Ramos (cell line): Measurements from ENCODE around the gene NUDT22.

Experiments
- in situ Hi-C: fragments of 300-500 bp; cut with MboI; formaldehyde crosslinking; loops from one replicate; pipeline ENCODE4 v1.14.3; 2022; ENCODE audit warnings: low sequenced_read_pairs; ENCODE audit not compliant: unreplicated experiment

The NUDT22 gene

GRCh38 chr11:64250415-64251015, 24.4 kb downstream of the NUDT22 start:
- in situ Hi-C loops, result no loop called here

DNA sequence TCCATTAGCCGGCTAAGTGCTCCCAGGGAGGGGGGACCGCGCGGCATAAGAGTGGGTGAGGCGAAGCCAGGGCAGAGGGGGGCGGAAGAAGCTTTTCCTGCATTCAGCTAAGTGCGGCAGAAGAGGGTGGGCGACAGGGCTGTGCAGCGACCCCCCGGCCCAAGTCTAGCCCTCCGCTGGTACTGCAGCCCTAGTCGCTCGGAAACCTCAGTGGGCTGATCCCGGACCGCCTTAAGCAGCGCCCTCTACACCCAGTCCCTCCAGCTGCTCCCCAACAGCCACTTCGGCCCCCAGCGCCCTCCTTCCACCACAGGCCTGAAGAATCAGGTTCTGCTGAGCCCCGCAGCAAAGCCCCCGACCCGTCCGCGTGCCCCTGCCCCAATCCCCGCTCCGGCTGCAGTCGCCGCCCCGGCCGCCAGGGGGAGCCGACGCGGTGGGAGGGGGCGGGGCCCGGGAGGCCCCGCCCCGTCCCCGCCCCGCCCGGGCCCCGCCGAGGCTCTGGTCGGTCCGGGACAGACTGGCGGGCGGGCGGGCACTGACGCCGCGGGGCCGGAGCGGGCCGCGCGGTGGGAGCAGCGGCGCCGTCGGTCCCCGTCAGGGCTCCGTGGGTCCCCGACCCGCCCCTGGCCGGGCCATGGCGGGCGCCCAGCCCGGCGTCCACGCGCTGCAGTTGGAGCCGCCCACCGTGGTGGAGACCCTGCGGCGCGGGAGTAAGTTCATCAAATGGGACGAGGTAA, 25.1 kb downstream of the NUDT22 start, which contains the start of gene PLCB3:
Gene PLCB3 (plus strand): TSS at position 515 of the 737 bp plus-strand sequence. CDS start 120 bp downstream, at position 635.
- in situ Hi-C loops, result no loop called here

DNA sequence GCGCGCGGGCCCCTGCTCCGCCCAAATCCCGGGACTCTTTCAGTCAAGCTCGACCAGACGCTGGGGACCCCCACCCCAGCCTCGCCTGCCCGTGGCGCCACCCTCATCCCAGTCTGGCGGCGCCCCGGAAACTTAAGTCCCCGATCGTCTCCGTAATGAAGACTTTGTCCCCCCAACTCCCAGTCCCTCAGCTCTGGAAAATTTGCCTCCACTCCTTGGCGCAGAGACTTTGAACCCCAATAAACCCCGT, 25.6 kb downstream of the NUDT22 start:
- in situ Hi-C loops, result no loop called here

- in situ Hi-C loops, result no loop called here
Measured at GRCh38 chr11:64252003-64252872, 26.2 kb downstream of the NUDT22 start.

DNA sequence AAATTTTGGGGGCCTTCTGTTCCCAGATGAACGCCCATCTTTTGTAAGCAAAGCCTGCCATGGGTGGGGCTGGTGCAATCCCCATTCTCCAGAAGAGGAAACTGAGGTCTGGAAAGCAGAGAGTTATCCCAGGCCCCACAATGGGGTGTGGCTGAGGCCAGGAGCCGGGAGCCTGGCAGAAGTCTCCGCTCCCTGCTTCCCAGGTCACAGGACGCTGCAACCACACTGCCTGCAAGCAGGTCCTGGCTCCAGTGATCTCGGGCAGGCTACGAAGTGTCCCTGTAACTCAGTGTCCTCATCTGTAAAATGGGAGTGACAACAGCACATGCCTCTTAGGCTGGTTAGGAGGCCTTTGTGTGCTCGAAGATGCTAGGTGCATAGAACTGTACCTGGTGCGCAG, 27.0 kb downstream of the NUDT22 start:
- in situ Hi-C loops, result no loop called here

GRCh38 chr11:64253481-64253880, 27.4 kb downstream of the NUDT22 start:
- in situ Hi-C loops, result no loop called here

DNA sequence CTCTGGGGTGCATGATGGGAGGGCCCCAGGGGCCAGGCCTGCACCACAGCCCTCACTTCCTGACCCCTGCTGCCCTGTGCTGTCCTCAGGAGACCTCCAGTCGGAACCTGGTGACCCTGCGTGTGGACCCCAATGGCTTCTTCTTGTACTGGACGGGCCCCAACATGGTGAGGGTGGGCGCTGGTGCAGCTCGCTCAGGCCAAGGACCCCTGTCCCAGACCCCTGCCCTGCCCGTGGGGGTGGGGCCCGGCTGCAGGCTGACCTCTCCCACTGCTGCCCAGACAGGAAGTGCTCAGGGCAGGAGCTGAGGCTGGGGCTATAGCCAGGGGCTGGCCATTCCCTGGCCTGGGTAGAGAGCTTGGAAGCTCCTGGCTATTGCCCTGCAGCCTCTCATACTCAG, 28.3 kb downstream of the NUDT22 start:
- in situ Hi-C loops, result no loop called here

DNA sequence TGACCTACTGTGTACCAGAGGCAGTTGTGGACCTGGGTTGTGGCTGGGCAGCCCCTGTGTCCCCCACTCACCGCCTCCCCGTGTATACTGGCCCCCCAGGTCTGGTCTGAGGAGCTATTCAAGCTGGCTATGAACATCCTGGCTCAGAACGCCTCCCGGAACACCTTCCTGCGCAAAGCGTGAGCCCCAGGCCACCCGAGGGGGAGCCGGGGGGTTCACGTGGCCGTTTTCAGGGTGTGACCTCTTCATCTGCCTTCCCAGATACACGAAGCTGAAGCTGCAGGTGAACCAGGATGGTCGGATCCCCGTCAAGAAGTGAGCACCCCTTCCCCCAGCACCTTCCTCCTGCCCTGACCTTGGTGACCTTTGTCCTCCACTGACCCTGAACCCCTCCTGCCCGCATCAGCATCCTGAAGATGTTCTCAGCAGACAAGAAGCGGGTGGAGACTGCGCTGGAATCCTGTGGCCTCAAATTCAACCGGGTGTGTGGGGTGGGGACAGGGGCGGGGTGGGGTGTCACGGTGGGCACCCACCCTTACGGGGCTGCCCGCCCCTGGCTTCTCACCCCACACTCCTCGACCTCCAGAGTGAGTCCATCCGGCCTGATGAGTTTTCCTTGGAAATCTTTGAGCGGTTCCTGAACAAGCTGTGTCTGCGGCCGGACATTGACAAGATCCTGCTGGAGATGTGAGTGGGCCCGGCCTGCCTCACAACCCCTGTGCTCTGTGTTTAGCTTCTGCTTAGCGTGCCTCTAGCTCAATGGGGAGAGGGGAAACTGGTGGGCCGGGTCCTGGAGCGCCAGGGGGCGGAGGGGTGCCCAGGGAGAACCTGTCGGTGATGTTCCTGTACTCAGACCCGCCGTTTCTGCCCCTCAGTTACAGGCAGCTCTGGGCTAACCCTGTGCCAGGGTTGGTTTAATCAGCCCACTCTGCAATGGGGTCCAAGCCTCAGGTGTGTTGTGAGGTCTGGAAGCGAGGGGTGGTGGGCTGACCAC, 29.4 kb downstream of the NUDT22 start:
- in situ Hi-C loops, result no loop called here

- in situ Hi-C loops, result no loop called here
Measured at GRCh38 chr11:64256300-64256699, 30.2 kb downstream of the NUDT22 start.

GRCh38 chr11:64258356-64258755, 32.3 kb downstream of the NUDT22 start:
- in situ Hi-C loops, result no loop called here

DNA sequence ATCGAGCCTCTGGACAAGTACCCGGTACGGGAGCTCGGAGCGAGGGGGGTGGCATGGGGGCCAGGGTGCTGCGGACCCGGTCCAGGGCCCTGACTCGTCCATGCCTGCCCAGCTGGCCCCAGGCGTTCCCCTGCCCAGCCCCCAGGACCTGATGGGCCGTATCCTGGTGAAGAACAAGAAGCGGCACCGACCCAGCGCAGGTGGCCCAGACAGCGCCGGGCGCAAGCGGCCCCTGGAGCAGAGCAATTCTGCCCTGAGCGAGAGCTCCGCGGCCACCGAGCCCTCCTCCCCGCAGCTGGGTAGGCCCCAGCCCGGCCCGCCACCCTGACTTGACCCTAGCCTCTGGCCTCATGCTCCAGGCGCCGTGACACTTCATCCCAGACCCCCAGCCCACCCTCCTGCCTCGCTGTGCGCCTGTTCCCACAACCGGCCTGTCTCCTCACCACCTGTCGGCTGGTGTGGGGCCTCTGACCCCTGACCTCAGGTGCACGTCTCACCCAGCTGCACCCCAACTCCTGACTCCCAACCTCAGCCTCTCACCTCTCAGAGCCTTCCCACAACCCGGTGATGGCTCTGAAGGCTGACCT, 33.0 kb downstream of the NUDT22 start:
- in situ Hi-C loops, result no loop called here

DNA sequence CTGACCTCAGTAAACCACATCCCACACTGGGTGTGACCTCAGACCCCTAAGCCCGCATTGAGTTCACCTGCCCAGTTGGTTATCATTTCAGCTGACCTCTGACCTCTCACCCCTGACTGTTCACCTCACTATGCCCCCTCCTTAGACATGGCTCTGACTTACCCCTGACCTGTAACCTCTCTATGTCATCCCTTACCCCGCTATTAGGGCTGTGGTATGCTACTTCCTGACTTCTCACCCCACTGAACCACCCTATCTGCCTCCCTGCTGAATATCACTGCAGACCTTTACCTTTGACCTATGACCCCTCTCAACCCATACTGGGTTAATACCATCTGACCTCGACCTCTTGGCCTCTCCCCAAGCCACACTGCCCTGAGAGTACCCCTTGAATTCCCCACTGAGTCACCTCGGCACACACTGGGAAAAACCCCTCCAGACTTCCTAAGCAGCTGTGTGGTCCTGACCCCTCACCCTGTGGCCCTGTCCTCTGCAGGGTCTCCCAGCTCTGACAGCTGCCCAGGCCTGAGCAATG, 33.5 kb downstream of the NUDT22 start:
- in situ Hi-C loops, result no loop called here

- in situ Hi-C loops, result no loop called here
Measured at GRCh38 chr11:64260147-64260708, 34.2 kb downstream of the NUDT22 start.

GRCh38 chr11:64261556-64262080, 35.5 kb downstream of the NUDT22 start:
- in situ Hi-C loops, result no loop called here

DNA sequence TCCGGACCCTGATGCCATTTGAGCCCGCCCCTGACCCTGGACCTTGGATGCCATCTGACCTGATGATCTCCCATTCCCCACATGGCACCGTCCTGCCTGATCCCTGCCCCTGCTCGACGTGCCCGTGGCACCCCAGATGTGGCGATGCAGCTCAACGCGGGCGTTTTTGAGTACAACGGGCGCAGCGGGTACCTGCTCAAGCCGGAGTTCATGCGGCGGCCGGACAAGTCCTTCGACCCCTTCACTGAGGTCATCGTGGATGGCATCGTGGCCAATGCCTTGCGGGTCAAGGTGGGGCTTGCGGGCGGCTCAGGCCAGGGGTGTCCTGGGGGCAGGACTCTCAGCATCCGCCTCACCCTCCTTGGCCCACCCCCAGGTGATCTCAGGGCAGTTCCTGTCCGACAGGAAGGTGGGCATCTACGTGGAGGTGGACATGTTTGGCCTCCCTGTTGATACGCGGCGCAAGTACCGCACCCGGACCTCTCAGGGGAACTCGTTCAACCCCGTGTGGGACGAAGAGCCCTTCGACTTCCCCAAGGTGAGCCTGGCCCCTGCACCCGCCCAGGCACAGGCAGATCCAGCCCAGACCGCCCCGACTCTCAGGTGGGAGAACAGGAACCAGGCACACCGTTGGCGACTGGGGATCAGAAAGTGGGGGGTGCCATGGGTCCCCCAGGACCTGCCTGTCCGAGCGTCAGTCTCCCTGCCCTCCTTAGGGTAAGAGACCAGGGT, 36.4 kb downstream of the NUDT22 start:
- in situ Hi-C loops, result no loop called here

DNA sequence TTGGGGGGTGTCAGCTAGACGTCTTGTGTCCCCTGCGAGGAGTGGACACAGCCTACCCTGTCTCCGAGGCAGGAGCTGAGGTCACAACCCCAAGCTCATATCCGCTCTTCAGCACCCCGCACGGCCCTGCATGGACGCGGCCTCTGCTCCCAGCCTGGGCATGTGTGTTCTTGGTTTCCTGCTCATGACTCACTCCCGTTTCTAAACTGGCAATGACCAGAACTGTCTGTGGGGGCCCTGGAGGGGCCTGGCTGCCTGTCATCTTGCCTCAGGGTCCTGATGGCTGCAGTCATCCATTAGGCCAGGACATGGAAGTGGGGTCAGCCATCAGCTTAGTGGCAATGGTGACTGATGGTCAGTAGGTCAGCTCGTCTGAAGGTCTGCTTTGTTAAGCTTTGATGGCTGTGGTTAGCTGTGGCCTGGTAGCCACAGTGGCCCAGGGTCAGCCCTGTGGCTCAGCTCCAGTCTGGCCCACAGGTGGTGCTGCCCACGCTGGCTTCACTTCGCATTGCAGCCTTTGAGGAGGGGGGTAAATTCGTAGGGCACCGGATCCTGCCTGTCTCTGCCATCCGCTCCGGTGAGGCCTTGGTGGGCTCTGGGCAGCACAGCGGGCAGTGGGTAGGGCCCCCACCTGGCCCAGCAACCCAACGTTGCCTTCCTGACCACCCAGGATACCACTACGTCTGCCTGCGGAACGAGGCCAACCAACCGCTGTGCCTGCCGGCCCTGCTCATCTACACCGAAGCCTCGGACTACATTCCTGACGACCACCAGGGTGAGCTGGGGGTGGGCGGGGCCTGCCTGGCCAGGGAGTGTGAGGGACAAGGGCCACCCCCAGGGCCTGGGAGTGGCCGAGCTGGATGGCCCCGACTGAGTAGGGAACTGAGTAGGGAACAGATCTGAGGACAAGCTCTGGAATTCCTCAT, 37.2 kb downstream of the NUDT22 start:
- in situ Hi-C loops, result no loop called here

DNA sequence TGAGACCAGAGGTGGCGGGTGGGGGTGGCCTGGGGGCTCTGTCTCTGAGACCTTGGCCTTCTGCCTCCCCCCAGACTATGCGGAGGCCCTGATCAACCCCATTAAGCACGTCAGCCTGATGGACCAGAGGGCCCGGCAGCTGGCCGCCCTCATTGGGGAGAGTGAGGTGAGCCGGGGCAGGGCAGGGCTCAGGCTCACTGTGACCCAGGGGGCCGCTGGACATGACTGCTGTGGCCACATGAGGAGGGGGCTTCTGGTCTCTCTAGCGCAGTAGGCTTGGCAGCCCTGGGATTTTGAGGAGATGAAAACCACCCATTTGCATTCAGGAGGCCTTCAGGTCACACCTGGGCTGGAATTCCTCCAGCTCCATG, 37.9 kb downstream of the NUDT22 start:
- in situ Hi-C loops, result no loop called here
